HTR-8/SVneo (cell line): ENCODE results near the gene FAM81B.
"Not testable (repeated sequence)": the region's sequence is repeated elsewhere in the genome, so short reads cannot be mapped to it uniquely, and the experiment has no call there.

ENCODE experiments used
- DNase-seq: peaks from one replicate; pipeline ENCODE4 v3.0.0; 2011; ENCODE audit warnings: low spot score, mixed read lengths; ENCODE audit not compliant: insufficient read length
- FAIRE-seq: peaks from 2 replicates; lab custom pipeline; 2011; peaks lifted over from hg19 to GRCh38; lab: Jason Lieb, UNC

FAM81B gene, protein sequence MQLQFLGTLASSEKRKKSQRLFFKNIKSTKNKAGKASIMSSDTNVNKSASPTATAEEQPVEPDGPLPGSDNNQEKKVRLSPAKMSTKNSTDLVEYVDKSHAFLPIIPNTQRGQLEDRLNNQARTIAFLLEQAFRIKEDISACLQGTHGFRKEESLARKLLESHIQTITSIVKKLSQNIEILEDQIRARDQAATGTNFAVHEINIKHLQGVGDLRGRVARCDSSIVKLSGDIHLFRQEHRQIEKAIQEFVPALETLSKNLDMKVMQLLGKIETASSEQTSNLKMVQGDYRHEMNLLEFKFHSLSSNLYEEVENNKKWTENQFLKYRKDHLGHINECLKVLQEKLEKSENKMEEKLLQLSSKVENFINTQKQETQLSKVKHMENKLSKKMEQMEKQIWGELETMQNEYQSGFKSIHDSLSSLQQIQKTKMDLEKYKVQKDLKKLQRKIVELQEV

DNA sequence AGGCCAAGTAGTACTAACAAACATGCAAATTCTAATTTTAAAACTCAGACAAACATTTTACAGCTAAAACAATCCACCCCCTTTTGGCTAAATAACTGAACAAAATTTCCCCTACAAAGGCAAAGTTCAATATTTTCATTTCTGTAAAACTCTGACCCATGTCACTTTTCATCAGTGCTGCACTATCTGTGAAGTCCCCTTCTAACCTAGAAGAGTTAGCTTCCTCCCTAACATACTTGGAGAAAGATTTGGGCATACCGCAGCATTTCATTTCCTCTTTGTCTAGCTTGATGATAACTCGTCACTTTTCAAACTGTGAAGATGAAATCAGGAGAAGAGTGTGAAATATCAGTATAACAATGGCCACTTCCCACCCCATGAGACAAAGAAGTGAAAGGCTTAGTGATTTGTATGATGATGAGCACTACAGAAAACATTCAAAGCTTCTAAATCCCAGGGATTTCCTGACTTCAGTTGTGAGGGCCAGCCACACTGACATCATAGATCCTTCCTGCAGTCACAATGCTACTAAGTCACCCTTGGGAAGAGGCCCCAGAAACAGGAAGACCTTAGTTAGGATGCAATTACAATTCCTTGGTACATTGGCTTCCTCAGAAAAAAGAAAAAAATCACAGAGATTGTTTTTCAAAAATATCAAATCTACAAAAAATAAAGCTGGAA lies at the start of gene FAM81B:
TSS of gene FAM81B (plus strand) at position 555 of the 681 bp plus-strand sequence. CDS start at position 579, 24 bp downstream.
- DNase-seq (no peak), FAIRE-seq (no peak)

DNA sequence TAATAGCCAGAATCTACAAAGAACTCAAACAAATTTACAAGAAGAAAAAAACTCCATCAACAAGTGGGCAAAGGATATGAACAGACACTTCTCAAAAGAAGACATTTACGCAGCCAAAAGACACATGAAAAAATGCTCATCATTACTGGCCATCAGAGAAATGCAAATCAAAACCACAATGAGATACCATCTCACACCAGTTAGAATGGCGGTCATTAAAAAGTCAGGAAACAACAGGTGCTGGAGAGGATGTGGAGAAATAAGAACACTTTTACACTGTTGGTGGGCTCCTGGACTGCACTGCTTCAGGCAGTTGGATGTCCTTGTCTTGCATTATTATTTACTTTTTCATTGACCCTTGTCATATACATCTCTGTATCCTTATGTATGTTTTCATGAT lies 49.7 kb upstream of the FAM81B start:
- not testable (repeated sequence) for DNase-seq, FAIRE-seq

DNA sequence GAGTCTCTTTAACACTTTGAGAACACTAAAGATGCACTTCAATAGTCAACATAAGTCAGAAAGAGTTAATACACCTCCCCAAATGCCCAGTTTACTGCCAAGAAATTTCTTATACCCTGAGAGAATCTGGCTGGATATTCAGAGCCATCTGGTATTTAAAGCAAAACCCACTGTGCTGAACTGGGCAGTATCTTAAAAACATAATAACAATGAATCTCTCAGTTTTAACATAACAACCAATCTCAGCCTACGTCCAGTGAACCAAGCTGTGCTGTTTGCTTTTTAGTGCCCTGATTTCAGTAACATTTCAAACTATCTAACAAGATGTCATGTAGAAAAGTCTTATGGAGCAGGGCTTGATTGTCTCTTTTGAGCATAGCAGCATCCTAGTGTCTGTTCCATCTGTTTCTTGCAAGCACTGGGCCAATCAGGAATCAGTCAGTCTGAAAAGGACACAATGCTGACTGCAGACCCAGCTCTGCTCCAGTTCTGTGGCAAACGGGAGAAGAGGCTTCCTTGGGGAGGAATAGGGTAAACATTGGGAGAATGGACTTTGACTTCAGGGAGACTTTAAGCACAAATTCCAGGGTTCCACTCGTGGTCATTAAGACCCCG lies 43.6 kb upstream of the FAM81B start:
- FAIRE-seq (no peak), DNase-seq (no peak)

DNA sequence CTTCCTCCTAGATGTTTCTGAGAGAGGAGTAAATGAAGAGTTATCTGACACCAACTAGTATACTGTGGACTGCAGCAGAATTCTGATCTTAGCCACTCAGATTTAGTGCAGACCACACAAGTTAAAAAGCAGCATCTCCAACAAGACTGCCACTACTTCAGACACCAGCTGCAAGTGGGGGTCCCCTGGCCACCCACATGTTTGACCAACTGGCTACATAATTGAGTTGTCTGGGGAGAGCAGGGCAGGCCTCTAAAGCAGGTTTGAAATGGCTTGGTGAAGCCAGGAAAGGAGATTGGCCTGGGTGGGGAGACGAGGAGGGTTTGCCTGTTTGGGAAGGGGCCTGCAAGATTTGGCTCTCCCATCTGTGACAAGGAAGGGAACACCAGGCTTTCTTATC lies 40.5 kb upstream of the FAM81B start:
- FAIRE-seq = no peak

DNA sequence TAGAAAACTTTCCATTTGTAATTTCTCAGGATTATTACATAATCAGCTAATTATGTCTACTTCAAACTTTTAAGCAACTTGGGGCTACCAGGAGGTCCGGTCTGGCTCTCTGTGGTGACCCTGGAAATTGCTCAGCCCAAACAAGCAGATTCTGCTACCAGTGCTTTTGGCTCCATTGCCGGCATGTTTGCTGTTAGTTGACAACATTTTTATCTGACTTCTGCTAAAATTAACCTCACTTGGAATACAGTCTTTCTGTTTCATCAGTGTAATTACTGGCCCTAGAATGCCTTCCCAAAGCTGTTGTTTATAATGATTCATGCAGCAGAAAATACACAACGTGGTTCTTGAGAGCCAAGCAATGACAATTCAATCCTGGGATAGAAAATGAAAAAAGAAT lies 38.5 kb upstream of the FAM81B start:
- no peak for DNase-seq
- FAIRE-seq = no peak

More for the DNA sequence above, 40.5 kb upstream of the FAM81B start:
- DNase-seq = no peak

DNA sequence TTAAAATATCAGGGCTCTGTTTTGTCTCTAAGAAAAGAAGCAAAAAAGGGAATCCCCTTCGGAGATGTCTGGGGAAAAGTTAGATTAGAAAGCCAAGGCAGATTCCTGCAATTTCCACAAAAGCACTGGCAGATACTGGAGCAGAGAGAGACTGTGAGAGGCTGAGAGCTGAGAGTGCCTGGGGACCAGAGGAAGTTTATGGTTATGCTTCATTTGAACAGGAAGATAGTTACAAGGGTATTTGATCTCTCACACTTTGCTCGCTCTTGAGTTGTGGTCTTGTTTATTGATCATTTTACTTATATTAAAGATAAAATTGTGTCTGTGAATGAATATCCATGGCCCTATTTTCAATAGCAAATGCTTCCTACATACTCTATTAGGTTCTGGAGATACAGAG lies 32.8 kb upstream of the FAM81B start:
- DNase-seq = no peak
- FAIRE-seq = no peak

DNA sequence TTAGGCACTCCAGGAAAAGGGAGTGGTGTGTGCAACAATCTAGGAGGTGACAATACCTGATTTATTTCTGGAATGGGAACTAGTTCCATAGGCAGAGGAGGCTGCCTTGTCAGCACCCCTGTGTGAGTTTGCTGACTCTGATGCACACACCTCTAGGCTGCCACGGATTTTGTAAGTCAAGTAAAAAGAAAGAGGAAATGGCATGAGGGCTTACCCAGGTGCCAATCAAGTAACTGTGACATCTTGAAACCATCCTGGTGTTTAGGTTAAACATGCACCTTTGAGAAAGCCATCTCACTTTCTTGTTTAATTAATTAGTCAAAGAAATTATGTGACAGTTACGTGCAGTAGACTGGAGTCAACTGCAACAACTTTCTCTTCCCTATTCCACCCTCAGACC lies 32.3 kb upstream of the FAM81B start:
- DNase-seq (no peak), FAIRE-seq (no peak)

DNA sequence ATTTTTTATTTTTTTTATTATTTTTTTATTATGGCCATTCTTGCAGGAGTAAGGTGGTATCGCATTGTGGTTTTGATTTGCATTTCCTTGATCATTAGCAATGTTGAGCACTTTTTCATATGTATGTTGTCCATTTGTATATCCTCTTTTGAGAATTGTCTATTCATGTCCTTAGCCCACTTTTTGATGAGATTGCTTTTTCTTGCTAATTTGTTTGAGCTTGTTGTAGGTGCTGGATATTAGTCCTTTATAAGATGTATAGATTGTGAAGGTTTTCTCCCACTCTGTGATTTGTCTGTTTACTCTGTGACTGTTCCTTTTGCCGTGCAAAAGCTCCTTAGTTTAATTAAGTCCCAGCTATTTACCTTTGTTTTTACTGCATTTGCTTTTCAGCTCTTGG lies 30.5 kb upstream of the FAM81B start:
- DNase-seq, FAIRE-seq: not testable (repeated sequence)

DNA sequence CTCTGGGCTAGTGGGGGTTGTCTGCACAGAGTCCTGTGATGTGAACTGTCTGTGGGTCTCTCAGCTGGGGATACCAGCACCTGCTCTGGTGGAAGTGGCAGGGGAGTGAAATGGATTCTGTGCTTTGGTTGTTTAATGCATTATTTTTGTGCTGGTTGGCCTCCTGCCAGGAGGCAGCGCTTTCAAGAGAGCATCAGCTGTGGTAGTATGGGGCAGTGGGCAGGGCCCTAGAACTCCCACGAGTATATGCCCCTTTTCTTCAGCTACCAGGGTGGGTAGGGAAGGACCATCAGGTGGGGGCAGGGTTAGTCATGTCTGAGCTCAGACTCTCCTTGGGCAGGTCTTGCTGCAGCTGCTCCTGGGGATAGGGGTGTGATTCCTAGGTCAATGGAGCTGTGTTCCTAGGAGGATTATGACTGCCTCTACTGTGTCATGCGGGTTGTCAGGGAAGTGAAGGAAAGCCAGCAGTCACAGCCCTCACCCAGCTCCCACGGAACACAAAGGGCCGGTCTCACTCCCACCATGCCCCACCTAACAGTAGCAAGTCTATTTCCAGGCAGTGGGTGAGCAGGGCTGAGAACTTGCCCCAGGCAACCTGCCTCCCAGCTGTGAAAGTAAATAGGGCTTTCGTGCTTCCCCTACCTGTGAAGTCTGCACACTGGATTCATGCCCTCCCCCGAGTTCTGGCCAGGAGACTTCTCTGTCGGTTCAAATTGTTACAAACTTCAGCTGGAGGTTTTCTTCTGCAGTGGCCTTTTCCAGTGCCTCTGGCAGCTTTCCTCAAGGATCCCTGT lies 25.7 kb upstream of the FAM81B start:
- FAIRE-seq = no peak

DNA sequence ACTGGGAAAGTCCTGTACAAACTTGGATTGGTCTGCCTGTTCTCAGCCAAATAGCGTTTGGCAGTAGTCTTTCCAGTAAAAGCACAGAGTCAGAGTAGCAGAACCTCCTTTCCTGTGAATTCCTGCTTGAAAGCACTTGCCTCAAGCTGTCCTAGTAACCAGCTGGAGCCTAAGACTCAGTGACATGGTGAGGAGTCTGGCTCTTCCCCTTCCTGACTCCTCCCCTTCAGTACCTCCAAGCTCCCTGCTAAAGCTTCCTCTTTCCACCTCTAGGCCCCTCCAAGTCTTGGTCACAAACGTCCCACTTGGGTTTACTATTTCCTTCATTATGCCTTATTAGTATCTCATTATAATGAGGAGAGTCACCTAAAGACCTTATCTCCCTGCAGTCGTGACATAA lies 21.4 kb upstream of the FAM81B start:
- DNase-seq (no peak), FAIRE-seq (no peak)

More for the DNA sequence above, 25.7 kb upstream of the FAM81B start:
- no peak for DNase-seq

DNA sequence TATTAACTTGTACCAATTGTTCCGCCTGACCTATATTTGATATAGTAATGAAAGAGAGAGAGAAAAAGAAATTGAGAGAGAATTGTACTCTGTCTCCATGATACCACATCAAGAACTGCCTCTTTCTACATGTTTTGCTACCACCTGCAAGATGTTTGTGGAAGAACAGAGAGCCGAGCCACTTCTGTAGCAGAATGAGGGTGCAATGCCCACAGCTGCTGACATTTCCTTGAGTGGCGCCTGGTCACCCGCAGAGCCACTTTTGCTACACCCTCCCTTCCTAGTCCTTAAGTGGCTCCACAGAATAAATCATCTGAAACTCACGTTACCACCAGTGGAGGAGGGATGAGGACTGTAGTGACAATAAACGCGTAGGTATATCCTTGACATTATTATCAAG lies 17.1 kb upstream of the FAM81B start:
- FAIRE-seq (no peak), DNase-seq (no peak)

DNA sequence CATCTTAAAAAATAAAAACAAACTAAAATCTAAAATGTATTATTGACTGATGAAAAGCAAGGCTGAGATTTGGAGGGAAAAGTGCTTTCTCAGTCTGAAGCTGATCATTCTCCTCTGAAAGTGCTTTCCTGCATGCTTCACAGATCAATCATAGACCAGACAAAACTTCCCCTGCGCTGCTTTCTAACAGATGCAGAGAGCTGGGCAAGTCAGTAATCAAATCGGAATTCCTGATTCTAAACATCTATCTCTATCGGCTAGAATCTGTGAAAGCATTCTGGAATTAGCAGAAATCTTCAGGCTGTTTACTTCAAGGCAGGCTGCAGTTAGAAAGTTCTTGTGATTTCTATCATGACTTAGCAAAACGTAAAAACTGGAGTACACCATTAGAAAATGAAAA lies 15.6 kb upstream of the FAM81B start:
- FAIRE-seq = no peak
- no peak for DNase-seq

DNA sequence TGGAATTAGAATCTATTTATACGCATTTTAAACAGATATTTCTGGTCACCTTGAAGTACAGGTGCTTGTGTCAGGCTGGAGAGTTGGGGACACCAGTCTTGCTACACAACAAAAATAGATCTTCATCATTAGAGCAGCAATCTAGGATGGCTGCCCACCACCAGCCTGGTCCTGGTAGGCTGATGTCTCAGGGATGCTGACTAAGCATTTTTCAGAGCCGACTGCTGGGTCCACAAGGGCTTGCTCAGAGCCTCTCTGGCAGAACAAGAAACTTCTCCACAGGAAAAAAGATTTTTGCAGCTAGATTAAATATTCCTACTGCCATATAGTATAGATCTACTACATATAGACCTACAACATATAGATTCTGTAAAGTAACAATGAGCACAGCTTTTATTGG lies 12.0 kb upstream of the FAM81B start:
- FAIRE-seq (no peak), DNase-seq (no peak)

DNA sequence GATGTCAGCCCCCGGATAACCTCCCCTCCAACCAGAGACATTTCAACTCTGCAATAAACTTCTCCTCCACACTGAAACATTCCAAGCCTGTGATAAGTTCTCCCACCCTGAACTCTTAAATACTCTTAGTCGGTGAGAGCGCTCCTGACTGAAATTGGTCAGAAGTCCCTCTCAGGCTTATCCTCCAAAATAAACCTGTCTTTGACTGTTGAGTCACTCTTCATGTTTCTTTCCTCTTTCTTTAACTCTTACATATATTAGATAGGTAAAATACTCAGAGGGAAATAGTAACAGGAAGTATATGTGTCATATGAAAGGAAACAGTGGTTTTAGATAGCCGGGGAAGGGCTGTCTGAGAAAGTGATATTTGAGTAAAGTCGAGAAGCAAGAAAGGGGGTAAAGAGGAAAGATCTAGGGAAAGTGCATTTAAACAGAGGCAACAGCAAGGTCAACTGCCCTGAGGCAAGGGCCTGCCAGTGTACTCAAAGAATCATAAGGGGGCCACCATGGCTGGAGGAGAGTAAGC lies 11.0 kb upstream of the FAM81B start:
- no peak for DNase-seq
- no peak for FAIRE-seq

DNA sequence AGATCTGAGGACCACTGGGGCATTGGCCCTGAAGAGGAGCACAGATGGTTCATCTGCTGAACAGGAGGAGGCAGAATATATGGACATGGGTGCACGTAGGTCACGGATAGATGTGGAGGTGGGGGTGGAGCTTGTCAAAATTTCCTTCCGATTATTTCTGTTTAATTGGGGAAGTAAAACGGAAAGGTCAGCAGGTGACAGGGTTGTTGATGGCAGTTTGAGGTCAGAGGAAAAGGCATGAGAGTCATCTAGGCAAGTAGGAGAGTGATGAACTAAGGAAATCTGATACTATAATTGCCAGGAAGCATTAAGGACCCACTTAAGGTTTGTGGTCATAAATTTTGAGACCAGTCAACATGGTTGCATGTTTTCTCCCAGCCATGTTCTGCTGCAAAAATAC lies 8.4 kb upstream of the FAM81B start:
- no peak for DNase-seq
- no peak for FAIRE-seq

DNA sequence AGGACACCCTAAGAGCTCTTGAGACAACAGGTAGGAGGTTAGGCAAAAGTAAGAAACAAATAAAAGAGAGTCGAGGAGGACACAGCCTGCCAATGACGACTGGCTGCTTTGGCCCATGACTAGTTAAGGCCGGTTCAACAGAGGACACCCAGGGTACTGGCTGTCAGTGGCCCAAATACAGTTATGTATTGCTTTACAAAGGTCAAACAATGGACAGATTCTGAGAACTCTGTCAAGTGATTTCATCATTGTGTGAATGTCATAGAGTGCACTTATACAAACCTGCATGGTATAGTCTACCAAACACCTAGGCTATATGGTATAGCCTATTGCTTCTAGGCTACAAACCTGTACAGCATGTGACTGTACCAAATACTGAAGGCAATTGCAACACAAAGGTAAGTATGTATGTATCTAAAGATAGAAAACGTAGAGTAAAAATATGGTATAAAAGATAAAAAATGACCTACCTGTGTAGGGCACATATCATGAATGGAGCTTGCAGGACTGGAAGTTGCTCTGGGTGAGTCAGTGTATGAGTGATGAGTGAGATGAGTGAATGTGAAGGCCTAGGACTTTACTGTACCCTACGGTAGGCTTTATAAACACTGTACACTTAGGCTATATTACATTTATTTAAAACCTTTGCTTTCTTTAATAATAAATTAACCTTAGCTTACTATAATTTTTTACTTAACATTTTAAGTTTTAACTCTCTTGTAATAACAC lies 6.5 kb upstream of the FAM81B start:
- FAIRE-seq (no peak), DNase-seq (no peak)

DNA sequence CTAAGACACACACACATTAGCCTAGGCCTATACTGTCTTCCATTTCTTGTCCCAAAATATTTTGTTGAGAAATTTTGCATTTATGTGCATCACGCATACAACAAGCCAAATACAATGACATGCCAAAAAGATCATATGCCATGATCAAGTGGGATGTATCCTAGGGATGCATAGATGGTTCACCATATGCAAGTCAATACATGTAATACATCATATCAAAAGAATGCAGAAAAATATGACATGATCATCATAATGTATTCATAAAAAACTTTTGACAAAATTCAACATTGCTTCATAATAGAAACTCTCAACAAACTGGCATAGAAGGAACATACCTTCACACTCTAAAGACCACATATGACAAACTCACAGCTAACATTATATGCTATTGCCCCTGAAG lies 5.8 kb upstream of the FAM81B start:
- FAIRE-seq = no peak
- DNase-seq = no peak

DNA sequence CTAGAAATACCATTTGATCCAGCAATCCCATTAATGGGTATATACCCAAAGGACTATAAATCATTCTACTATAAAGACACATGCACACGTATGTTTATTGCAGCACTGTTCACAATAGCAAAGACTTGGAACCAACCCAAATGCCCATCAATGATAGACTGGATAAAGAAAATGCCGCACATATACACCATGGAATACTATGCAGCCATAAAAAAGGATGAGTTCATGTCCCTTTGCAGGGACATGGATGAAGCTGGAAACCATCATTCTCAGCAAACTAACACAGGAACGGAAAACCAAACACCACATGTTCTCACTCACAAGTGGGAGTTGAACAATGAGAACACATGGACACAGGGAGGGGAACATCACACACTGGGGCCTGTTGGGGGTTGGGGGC lies 799 bp downstream of the FAM81B start:
- not testable (repeated sequence) for FAIRE-seq

DNA sequence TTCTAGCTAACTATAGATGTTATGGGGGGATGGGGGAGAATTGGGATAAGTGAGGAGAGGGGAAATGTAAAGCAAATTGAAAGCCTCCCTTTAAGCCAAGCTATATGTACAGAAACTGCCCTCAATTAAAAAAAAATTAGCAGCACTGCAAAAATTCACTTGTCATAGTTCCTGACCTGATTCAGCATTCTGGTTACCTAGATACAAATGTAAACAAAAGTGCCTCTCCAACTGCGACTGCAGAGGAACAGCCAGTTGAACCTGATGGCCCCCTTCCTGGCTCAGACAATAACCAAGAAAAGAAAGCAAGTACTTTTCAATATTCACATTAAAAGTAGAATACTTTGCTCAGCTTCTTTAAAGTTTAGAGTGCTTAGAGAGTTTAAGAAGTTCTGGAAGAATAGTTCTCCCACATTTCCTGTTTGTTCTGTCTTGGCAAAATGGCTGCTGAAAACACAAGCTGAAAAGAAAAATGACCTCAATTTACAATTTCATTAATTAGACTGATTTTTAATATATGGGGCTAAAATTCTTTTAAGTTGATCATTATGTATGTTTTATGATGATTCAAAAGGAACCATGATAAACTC lies 1.5 kb downstream of the FAM81B start:
- no peak for DNase-seq
- FAIRE-seq = no peak

More for the DNA sequence above, 799 bp downstream of the FAM81B start:
- not testable (repeated sequence) for DNase-seq
